Measurements from ENCODE around the gene FALEC. TPM values are rescaled to one million over a fixed set of nuclear protein-coding genes. Genes with fewer than 3 reads are reported as not detected.

The FALEC gene
- total RNA-seq, 1 experiment from 2014 or later: 0.71 TPM

GRCh38 chr1:150553392-150554085, 38.0 kb downstream of the FALEC start:
- peaks cover 62% of the 10 kb centered on the region for H3K36me3 Mint-ChIP-seq (ENCODE audit: insufficient read depth, unreplicated experiment)
- intact Hi-C loops (cut with micrococcal nuclease; ENCODE audit: unreplicated experiment): no loop called here
- H3K9me3 Mint-ChIP-seq (ENCODE audit: low read depth, unreplicated experiment): no peaks in the 10 kb centered on the region
- peak overlapping the region; percentile 33 for H3K27ac Mint-ChIP-seq (ENCODE audit: unreplicated experiment)
- peaks cover 14% of the 10 kb centered on the region for H3K27me3 Mint-ChIP-seq (ENCODE audit: unreplicated experiment)
- DNase-seq: no peak
- peaks cover 22% of the 10 kb centered on the region for H3K4me1 Mint-ChIP-seq (ENCODE audit: low read depth, unreplicated experiment)
- H3K4me3 Mint-ChIP-seq (ENCODE audit: low read depth, unreplicated experiment): no peak overlapping the region
- no peak for TF ChIP-seq CTCF (IDR thresholded peaks at IDR 0.05; ENCODE audit: unreplicated experiment)
- BruUV-seq (replicated peaks): no TSS peak
- CTCF ChIA-PET: no interaction called here

- H3K4me3 Mint-ChIP-seq (ENCODE audit: low read depth, unreplicated experiment): no peak overlapping the region
- peaks cover 14% of the 10 kb centered on the region for H3K27me3 Mint-ChIP-seq (ENCODE audit: unreplicated experiment)
- no peak for TF ChIP-seq CTCF (IDR thresholded peaks at IDR 0.05; ENCODE audit: unreplicated experiment)
- no peaks in the 10 kb centered on the region for H3K9me3 Mint-ChIP-seq (ENCODE audit: low read depth, unreplicated experiment)
- CTCF ChIA-PET: interaction anchor here (0.5 kb wide), 1 partner anchor 306 kb away, joined by 8 read pairs; no protein-coding TSS in a partner anchor
- intact Hi-C loops (cut with micrococcal nuclease; ENCODE audit: unreplicated experiment): no loop called here
- BruUV-seq (replicated peaks): no TSS peak
- peaks cover 22% of the 10 kb centered on the region for H3K4me1 Mint-ChIP-seq (ENCODE audit: low read depth, unreplicated experiment)
- H3K36me3 Mint-ChIP-seq (ENCODE audit: insufficient read depth, unreplicated experiment): peaks cover 57% of the 10 kb centered on the region
- H3K27ac Mint-ChIP-seq (ENCODE audit: unreplicated experiment): no peak overlapping the region
- DNase-seq: no peak
Measured at GRCh38 chr1:150554086-150554452, 38.5 kb downstream of the FALEC start.

DNA sequence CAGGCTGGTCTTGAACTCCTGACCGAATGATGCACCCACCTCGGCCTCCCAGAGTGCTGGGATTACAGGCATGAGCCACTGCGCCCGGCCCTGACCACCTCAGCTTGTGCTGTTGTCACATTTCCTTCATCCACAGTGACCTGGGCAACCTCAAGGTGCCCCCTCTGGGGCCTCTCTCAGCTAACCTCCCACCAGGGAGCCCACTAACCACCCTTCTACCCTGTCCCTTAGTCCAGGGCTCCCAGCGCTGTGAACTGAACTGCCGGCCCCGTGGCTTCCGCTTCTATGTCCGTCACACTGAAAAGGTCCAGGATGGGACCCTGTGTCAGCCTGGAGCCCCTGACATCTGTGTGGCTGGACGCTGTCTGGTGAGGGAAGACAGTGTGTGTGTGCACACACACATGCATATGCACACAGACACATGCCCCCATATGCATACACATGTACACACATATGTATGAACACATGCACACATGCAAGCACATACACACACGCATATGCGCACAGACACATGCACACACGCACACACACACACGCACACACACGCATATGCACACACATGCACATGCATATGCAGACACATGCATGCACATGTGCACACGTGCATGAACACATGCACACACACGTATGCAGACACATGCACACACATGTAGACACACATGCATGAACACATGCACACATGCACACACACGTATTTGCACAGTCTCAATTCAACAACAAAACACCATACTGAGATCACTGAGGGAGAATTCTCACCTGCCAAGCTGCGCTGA, 39.8 kb downstream of the FALEC start:
- Mint-ChIP-seq H3K27ac (ENCODE audit: unreplicated experiment) (no peak overlapping the region), H3K27me3 (ENCODE audit: unreplicated experiment) (peaks cover under 1% of the 10 kb centered on the region), H3K9me3 (ENCODE audit: low read depth, unreplicated experiment) (no peaks in the 10 kb centered on the region), H3K4me1 (ENCODE audit: low read depth, unreplicated experiment) (peaks cover 21% of the 10 kb centered on the region), H3K4me3 (ENCODE audit: low read depth, unreplicated experiment) (no peak overlapping the region), H3K36me3 (ENCODE audit: insufficient read depth, unreplicated experiment) (peaks cover 53% of the 10 kb centered on the region)
- DNase-seq: no peak
- TF ChIP-seq CTCF (IDR thresholded peaks at IDR 0.05; ENCODE audit: unreplicated experiment): no peak
- CTCF ChIA-PET: interaction anchor here (0.7 kb wide), 1 partner anchor 426 kb away, joined by 4 read pairs; no protein-coding TSS in a partner anchor
- intact Hi-C loops (cut with micrococcal nuclease; ENCODE audit: unreplicated experiment): no loop called here
- no TSS peak for BruUV-seq (replicated peaks)

GRCh38 chr1:150555971-150556865, 40.7 kb downstream of the FALEC start:
- DNase-seq: no peak
- BruUV-seq (replicated peaks): no TSS peak
- Mint-ChIP-seq H3K4me1 (ENCODE audit: low read depth, unreplicated experiment) (peaks cover 27% of the 10 kb centered on the region), H3K27me3 (ENCODE audit: unreplicated experiment) (no peaks in the 10 kb centered on the region), H3K9me3 (ENCODE audit: low read depth, unreplicated experiment) (no peaks in the 10 kb centered on the region), H3K4me3 (ENCODE audit: low read depth, unreplicated experiment) (no peak overlapping the region), H3K27ac (ENCODE audit: unreplicated experiment) (no peak overlapping the region), H3K36me3 (ENCODE audit: insufficient read depth, unreplicated experiment) (peaks cover 53% of the 10 kb centered on the region)
- intact Hi-C loops (cut with micrococcal nuclease; ENCODE audit: unreplicated experiment): no loop called here
- TF ChIP-seq CTCF (IDR thresholded peaks at IDR 0.05; ENCODE audit: unreplicated experiment): no peak
- CTCF ChIA-PET: no interaction called here

All from Calu3 (cell line).